Measurements from ENCODE around the gene KLHDC10.

GRCh38 chr7:130143334-130143732 lies 73.0 kb downstream of the KLHDC10 start:
- TF ChIP-seq CTCF (IDR thresholded peaks at IDR 0.05; ENCODE audit: extremely low read depth in 1 of 2, insufficient read depth in 1 of 2, low read depth in 1 of 2, low read length in 2 of 2) (no peak), EZH2 (IDR thresholded peaks at IDR 0.05; ENCODE audit: borderline replicate concordance, low read depth, low read length, severe bottlenecking) (no peak), POLR2A (IDR thresholded peaks at IDR 0.05; ENCODE audit: low read depth, low read length) (no peak), GATA2 (IDR thresholded peaks at IDR 0.05; ENCODE audit: insufficient read depth, insufficient read length, low read depth, low read length) (no peak)

All from endothelial cell of umbilical vein (primary cell).